Spleen (tissue), 7 donors: Measurements from ENCODE around the gene PSMG2.

ENCODE experiments used
- CTCF ChIP-seq, 11 experiments: fragments of 200-600 bp in 7 of 11; fragments of 450-650 bp in 4 of 11; sonication (generic) in 4 of 11; IDR thresholded peaks in 8 of 11; conservative IDR thresholded peaks in 3 of 11; 1 replicate in 7 of 11; 2 replicates in 4 of 11; pipeline versions ENCODE4 v1.4.0 to v1.8.0; 2016 to 2021; ENCODE audit warnings: antibody characterized with exemption in 11 of 11, inconsistent platforms in 4 of 11, mild to moderate bottlenecking in 1 of 11
- POLR2A ChIP-seq, 3 donors: fragments of 450-650 bp; IDR thresholded peaks; one replicate each; pipeline ENCODE4 v1.5.1; 2017; ENCODE audit warnings: antibody characterized with exemption in 3 of 3, mild to moderate bottlenecking in 1 of 3
- POLR2AphosphoS5 ChIP-seq, 3 donors: sonication (generic); formaldehyde crosslinking; IDR thresholded peaks; one replicate each; pipeline ENCODE4 v1.5.1; 2017; ENCODE audit warnings: antibody characterized with exemption in 3 of 3
- donor health status: DM: no; HTN: no; CAD: no; lungs with moderate emphysema.
- donor health status: DM: no; HTN: no; CAD: no.
- donor health status: DM: no; HTN: no; CAD: no.

- TF ChIP-seq CTCF (IDR thresholded peaks at IDR 0.05 in 8 of 11, conservative IDR thresholded peaks at IDR 0.05 in 3 of 11): no peak
- TF ChIP-seq POLR2A (IDR thresholded peaks at IDR 0.05): no peak
- TF ChIP-seq POLR2AphosphoS5 (IDR thresholded peaks at IDR 0.05): no peak
Observed at GRCh38 chr18:12726331-12726730, 23.5 kb downstream of the PSMG2 start.
